Measurements from ENCODE around the gene LRRC34.

The LRRC34 gene

DNA sequence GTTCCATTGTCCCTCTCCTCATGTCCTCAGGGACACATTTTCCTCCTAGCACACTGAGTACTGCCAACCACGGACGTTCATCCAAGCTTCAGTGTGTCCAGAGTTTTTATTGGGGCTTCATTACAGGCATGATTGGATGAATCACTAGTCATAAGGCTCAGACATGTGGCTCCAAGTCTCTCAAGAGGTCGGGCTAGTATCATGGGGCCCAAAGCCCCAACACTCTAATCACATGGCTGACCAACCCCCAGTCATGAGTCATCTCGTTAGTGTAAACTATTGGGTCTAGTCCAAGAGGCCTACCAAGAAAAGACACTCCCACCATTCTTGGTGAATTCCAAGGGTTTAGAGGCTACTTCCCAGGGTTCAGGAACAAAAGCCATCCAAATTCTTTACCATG is 52.2 kb downstream of the LRRC34 start:
- DNase-seq, result no peak

DNA sequence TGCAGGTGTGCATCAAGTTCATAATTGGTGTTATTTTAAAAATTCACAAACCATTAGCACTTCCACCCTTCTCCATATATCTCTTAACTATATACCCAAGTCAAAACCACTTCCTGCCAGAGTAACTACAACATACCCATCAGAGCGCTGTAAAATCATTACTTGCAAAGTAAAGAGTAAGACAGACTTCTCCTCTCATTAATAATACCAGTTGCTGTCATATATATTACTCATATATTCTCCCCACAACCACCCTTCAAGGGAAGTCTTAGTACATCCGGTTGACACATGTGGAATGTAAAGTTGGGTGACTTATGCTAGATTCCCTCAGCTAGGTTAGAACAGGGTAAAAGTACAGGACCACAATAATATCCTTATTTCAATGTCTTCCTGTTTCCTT is 53.4 kb downstream of the LRRC34 start:
- no peak for DNase-seq

DNA sequence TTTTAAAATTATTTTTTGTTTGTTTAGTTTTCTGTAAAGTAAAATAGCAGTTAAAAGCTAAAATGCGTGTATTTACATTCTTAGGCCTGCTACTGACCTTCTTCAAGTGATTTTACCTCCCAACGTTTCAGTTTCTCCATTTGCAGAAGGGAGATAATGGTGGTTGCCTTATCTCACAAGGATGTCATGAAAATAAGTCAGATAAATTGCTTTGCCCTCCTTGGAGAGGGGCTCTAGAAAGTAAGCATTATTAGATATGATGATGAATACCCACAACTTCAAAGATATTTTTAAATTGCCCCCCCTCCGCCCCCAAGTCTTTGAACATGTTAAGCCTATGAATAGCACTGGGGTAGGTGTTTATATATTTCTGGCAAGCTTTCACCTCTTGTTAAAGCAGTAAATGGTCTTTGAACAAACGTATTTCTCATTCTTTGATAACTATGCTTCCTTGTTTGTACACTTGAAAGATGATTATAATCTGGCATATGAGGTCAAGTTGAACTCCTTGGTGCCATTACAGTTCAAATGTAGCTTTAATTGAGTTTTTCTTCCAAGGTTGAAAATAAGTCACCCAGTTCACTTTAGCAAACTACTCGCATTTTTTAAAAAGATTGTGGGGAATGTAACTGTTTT is 54.2 kb downstream of the LRRC34 start:
- no peak for DNase-seq

DNA sequence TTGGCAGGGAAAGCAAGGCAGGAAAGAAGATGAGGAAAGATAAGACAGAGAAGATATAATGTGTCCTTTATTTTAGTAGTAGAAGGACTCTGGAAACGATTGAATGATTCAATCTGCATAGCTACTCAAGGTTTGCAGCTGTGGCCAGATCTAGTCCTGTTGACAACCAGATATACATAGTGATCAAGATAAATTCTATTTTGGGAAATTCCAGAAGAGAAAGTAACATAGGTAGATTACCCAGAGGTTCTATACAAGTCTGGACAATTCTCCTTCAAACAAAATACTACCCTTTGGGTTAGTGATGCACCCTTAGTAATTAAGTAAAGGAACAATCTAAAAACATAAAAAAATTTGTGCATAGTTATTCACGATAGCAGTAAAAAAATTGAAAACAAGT is 57.2 kb downstream of the LRRC34 start:
- no peak for DNase-seq

DNA sequence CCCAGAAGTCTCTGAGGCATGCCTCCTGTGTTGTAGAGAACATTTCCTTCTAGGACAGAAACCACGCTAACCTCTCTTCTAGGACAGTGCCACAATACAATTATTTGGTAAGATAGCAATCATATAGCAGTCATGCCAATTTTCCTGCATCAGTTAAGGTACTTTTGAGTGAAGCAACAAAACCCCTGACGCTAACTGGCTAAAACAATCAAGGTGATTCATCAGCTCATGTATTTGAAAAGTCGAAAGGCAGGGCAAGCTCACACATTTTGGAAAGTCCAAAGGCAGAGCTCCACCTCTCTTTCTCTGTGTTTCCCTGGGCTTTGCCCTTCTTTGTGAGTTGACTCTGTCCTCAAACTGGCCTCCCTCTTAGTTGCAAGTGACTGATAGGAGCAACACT is 58.0 kb downstream of the LRRC34 start:
- no peak for DNase-seq

DNA sequence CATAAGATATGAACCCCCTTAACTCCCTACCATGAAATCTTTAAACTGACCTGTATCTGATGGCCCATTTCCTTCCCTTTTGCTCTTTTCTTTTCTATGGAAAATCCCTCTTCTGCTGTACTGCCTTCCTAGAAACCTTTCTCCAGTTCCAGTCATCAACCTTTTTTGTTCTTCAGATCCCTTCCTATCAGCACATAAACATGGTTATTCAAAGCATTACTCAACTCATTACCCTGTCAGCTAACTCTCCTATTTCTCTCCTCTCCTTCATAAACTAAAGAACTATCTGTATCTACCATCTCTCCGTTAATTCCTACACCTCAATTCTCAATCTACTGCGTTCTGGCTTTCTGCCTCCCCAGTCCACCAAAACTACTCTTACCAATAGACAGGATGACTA is 60.8 kb downstream of the LRRC34 start:
- DNase-seq, result no peak

DNA sequence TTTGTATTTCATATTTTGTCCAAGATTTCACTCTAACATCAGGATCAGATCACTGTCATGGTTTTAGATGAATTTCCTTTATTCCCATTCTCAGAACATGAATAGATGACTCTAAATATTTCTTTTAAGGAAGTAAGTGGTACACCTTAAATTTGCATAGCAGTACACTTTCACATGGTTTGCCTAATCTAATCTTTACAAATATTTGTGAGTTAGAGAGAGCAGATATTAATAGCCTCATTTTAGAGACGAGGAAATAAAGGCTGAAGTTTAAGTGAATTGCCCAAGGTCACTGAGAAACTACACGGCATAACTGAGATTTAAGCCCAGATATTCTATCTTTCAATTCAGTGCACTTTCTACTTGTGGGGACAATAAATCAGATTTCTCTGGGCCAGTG is 62.0 kb downstream of the LRRC34 start:
- DNase-seq, result no peak

DNA sequence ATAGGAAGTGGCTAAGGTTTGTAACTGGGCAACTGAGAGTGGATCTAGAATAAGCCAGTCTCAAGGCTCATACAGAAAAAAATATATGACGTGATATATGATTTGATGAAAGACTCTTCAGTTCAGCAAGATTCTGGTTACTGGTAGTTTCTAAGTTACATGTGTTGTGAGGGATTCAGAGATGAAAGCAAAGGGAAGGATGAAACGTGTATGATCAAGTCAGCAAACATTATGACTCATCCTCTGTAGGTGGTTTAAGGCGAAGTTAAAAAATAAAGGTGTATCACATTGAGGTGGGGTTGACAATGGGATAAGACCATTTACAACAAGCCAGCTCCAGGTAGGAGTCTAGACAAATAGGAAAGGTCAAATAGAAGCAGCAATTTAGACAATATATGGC is 64.0 kb downstream of the LRRC34 start:
- no peak for DNase-seq

DNA sequence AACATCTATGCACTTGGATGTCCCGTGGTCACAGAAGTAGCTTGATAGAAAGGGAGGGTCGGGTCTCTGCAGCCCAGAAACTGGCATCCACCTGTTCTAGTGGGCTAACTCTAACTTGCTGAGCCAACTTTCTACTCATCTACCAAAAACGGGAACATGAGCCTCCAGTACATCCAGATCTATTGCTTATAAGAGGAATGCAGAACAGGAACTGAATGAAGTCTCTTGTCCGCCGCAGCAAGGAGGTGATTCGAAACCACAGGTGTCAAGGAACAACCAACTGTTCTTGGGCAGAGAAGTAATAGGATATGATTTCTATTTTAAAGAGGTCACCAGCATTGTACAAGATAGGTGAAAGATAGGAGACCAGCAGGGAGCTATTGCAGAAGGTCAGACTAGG is 65.8 kb downstream of the LRRC34 start:
- no peak for DNase-seq

DNA sequence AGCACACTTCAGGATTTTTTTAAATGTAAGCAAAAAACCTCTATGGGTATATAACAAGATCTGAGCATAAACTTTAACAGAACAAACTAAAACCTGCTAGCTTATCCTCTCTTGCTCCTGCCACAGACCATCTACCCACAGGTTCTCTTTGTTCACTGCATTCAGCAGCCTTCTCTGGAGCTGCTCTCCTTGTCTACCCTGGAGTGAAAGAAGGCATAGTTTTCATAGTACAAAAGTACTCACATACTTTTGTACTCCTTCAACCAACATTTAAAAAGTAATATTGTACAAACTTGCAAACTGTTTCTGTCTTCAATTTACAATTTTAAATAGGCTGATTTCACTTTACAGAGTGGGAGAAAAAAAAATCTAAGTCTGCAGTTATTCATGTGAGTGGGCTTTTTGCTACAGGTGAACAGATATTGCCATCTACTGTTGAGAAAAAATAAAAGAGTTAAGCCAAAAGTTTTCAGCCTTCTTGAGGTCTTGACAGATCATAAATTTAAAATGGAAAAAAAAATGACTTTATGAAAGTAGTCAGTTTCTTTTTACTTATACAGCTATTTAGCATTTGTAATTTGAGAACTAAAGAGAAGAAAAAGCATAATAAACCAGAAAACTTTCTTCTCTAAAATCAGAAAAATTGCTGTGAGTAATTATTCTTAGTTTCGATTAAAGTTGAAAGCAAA is 68.2 kb downstream of the LRRC34 start:
- no peak for DNase-seq

All from activated CD8-positive, alpha-beta memory T cell treated with anti-CD3 and anti-CD28 coated beads, Interleukin-2, amount 50 U/mL, for 4 hours (primary cell).